ENCODE data around the gene AHNAK. TPM values are rescaled to one million over a fixed set of nuclear protein-coding genes. Genes with fewer than 3 reads are reported as not detected.

The AHNAK gene
- polyA plus RNA-seq, 1 experiment = 231 TPM

GRCh38 chr11:62508336-62509058, 38.1 kb downstream of the AHNAK start:
- POLR2A ChIA-PET = interaction anchor here (0.7 to 0.8 kb wide), 2 partner anchors 38 to 50 kb away, joined by 3 read pairs; partner anchors contain the start of gene AHNAK
- CTCF ChIA-PET = interaction anchor here (0.7 to 3.2 kb wide), 6 partner anchors 9 to 84 kb away, joined by 3 to 14 read pairs (median 3); no protein-coding TSS in a partner anchor

GRCh38 chr11:62507125-62507422, 39.5 kb downstream of the AHNAK start:
- ChIA-PET POLR2A (interaction anchor here (0.5 kb wide), 1 partner anchor 44 kb away, joined by 10 read pairs; no protein-coding TSS in a partner anchor), CTCF (interaction anchor here (0.5 to 3.2 kb wide), 3 partner anchors 36 to 225 kb away, joined by 7 to 14 read pairs (median 14); no protein-coding TSS in a partner anchor)
- Histone ChIP-seq H3K27ac (ENCODE audit: low read depth, low read length) (no peak overlapping the region), H3K9me3 (ENCODE audit: control insufficient read depth, insufficient read depth, low read length) (no peaks in the 10 kb centered on the region), H3K4me3 (ENCODE audit: low read depth, low read length) (no peak overlapping the region), H3K27me3 (ENCODE audit: control insufficient read depth, insufficient read depth, low read length) (no peaks in the 10 kb centered on the region)
- no peak for TF ChIP-seq CTCF (IDR thresholded peaks at IDR 0.05; ENCODE audit: low read depth, low read length)
- no peak for DNase-seq (ENCODE audit: low read depth, low spot score)

More at GRCh38 chr11:62508336-62509058, 38.1 kb downstream of the AHNAK start:
- H3K27ac ChIP-seq (ENCODE audit: low read depth, low read length) = peak overlapping the region; percentile 21
- H3K27me3 ChIP-seq (ENCODE audit: control insufficient read depth, insufficient read depth, low read length) = no peaks in the 10 kb centered on the region
- peak; percentile 48 for TF ChIP-seq CTCF (IDR thresholded peaks at IDR 0.05; ENCODE audit: low read depth, low read length)
- DNase-seq (ENCODE audit: low read depth, low spot score) = no peak
- H3K9me3 ChIP-seq (ENCODE audit: control insufficient read depth, insufficient read depth, low read length) = no peaks in the 10 kb centered on the region
- H3K4me3 ChIP-seq (ENCODE audit: low read depth, low read length) = no peak overlapping the region

- TF ChIP-seq CTCF (IDR thresholded peaks at IDR 0.05; ENCODE audit: low read depth, low read length) = no peak
- H3K27me3 ChIP-seq (ENCODE audit: control insufficient read depth, insufficient read depth, low read length) = no peaks in the 10 kb centered on the region
- CTCF ChIA-PET = no interaction called here
- H3K27ac ChIP-seq (ENCODE audit: low read depth, low read length) = no peak overlapping the region
- no peaks in the 10 kb centered on the region for H3K9me3 ChIP-seq (ENCODE audit: control insufficient read depth, insufficient read depth, low read length)
- POLR2A ChIA-PET = no interaction called here
- H3K4me3 ChIP-seq (ENCODE audit: low read depth, low read length) = no peak overlapping the region
- no peak for DNase-seq (ENCODE audit: low read depth, low spot score)
These were observed 40.0 kb downstream of the AHNAK start for GRCh38 chr11:62506413-62507124.

- no peak for TF ChIP-seq CTCF (IDR thresholded peaks at IDR 0.05; ENCODE audit: low read depth, low read length)
- DNase-seq (ENCODE audit: low read depth, low spot score) = no peak
- H3K9me3 ChIP-seq (ENCODE audit: control insufficient read depth, insufficient read depth, low read length) = no peaks in the 10 kb centered on the region
- CTCF ChIA-PET = interaction anchor here (0.7 to 1.6 kb wide), 2 partner anchors 27 to 37 kb away, joined by 5 to 7 read pairs; no protein-coding TSS in a partner anchor
- H3K4me3 ChIP-seq (ENCODE audit: low read depth, low read length) = no peak overlapping the region
- H3K27ac ChIP-seq (ENCODE audit: low read depth, low read length) = no peak overlapping the region
- POLR2A ChIA-PET = interaction anchor here (0.6 kb wide), 1 partner anchor 55 kb away, joined by 5 read pairs; no protein-coding TSS in a partner anchor
- no peaks in the 10 kb centered on the region for H3K27me3 ChIP-seq (ENCODE audit: control insufficient read depth, insufficient read depth, low read length)
These were observed 41.0 kb downstream of the AHNAK start for GRCh38 chr11:62505440-62506091.
